Mesenteric fat pad (tissue), 1 donor: ENCODE measurements around the gene SORL1. TPM values are rescaled to one million over a fixed set of nuclear protein-coding genes. Genes with fewer than 3 reads are reported as not detected.

Source experiments
- DNase-seq: peaks from one replicate; pipeline ENCODE4 v3.0.0-alpha.2; 2020; ENCODE audit warnings: low spot score
- total RNA-seq: library from RNA; stranded (reverse); fragmentation: NEBNext Ultra II Directional; extraction: Animal tissue kit (Norgen Biotek cat#: 25700); gene quantifications from one replicate; pipeline ENCODE4 v1.2.1, GENCODE V29; 2021
- donor health status: DM: yes; HTN: yes; CAD: no.

Gene SORL1
- total RNA-seq, 1 donor from 2014 or later, result 31.8 TPM

- DNase-seq, result no peak
These were observed 84.0 kb downstream of the SORL1 start for GRCh38 chr11:121536126-121536525.

GRCh38 chr11:121538054-121538453 lies 85.9 kb downstream of the SORL1 start:
- DNase-seq, result no peak

GRCh38 chr11:121539000-121539399 lies 86.9 kb downstream of the SORL1 start:
- no peak for DNase-seq

- no peak for DNase-seq
These were observed 88.5 kb downstream of the SORL1 start for GRCh38 chr11:121540627-121541026.

- no peak for DNase-seq
These were observed 91.8 kb downstream of the SORL1 start for GRCh38 chr11:121543836-121544380.

GRCh38 chr11:121544956-121545355 lies 92.8 kb downstream of the SORL1 start:
- DNase-seq, result no peak

GRCh38 chr11:121547574-121547973 lies 95.5 kb downstream of the SORL1 start:
- no peak for DNase-seq

- no peak for DNase-seq
These were observed 98.3 kb downstream of the SORL1 start for GRCh38 chr11:121550247-121551030.

GRCh38 chr11:121551463-121551862 lies 99.3 kb downstream of the SORL1 start:
- no peak for DNase-seq

GRCh38 chr11:121552154-121552553 lies 100.0 kb downstream of the SORL1 start:
- no peak for DNase-seq

GRCh38 chr11:121552644-121553043 lies 100.5 kb downstream of the SORL1 start:
- DNase-seq, result no peak

GRCh38 chr11:121553389-121553788 lies 101.3 kb downstream of the SORL1 start:
- DNase-seq, result no peak

GRCh38 chr11:121553806-121554205 lies 101.7 kb downstream of the SORL1 start:
- DNase-seq, result no peak

GRCh38 chr11:121554552-121554951 lies 102.4 kb downstream of the SORL1 start:
- no peak for DNase-seq

- DNase-seq, result no peak
These were observed 103.0 kb downstream of the SORL1 start for GRCh38 chr11:121555121-121555520.

GRCh38 chr11:121556937-121557336 lies 104.8 kb downstream of the SORL1 start:
- DNase-seq, result no peak

- DNase-seq, result no peak
These were observed 105.2 kb downstream of the SORL1 start for GRCh38 chr11:121557348-121557747.

GRCh38 chr11:121559606-121560200 lies 107.6 kb downstream of the SORL1 start:
- DNase-seq, result no peak

GRCh38 chr11:121560236-121560635 lies 108.1 kb downstream of the SORL1 start:
- DNase-seq, result no peak

GRCh38 chr11:121561240-121561639 lies 109.1 kb downstream of the SORL1 start:
- DNase-seq, result no peak

GRCh38 chr11:121561716-121562115 lies 109.6 kb downstream of the SORL1 start:
- DNase-seq, result no peak

GRCh38 chr11:121563003-121563402 lies 110.9 kb downstream of the SORL1 start:
- no peak for DNase-seq
